Measurements from ENCODE around the gene ASAP2.

DNA sequence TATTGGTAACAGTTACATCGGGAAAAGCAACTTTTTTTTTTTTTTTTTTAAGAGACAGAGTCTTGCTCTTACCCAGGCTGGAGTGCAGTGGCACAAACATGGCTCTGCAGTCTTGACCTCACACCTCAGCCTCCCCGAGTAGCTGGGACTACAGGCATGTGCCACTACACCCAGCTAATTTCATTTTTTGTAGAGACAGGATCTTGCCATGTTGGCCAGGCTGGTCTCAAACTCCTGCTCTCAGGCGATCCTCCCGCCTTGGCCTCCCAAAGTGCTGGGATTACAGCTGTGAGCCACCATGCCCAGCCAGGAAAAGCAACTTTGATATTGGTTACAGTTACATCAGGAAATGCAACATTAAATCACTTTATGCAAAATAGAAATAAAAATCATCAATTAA lies 212.1 kb downstream of the ASAP2 start:
- TF ChIP-seq EZH2 (IDR thresholded peaks at IDR 0.05; ENCODE audit: low read depth): no peak
- TF ChIP-seq, protein P1, sequence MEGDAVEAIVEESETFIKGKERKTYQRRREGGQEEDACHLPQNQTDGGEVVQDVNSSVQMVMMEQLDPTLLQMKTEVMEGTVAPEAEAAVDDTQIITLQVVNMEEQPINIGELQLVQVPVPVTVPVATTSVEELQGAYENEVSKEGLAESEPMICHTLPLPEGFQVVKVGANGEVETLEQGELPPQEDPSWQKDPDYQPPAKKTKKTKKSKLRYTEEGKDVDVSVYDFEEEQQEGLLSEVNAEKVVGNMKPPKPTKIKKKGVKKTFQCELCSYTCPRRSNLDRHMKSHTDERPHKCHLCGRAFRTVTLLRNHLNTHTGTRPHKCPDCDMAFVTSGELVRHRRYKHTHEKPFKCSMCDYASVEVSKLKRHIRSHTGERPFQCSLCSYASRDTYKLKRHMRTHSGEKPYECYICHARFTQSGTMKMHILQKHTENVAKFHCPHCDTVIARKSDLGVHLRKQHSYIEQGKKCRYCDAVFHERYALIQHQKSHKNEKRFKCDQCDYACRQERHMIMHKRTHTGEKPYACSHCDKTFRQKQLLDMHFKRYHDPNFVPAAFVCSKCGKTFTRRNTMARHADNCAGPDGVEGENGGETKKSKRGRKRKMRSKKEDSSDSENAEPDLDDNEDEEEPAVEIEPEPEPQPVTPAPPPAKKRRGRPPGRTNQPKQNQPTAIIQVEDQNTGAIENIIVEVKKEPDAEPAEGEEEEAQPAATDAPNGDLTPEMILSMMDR (conservative IDR thresholded peaks at IDR 0.05): no peak

Measured in PC-9 (cell line).